Measurements from ENCODE around the gene PIEZO1.

- TF ChIP-seq MEF2A (IDR thresholded peaks at IDR 0.05; ENCODE audit: borderline replicate concordance, low read depth) (no peak), CTCF (IDR thresholded peaks at IDR 0.05) (no peak), EZH2phosphoT487 (IDR thresholded peaks at IDR 0.05; ENCODE audit: borderline replicate concordance, low read depth) (no peak), EP300 (IDR thresholded peaks at IDR 0.05; ENCODE audit: borderline replicate concordance in 1 of 2, low read depth in 1 of 2, low read length in 1 of 2) (no peak), USF2 (IDR thresholded peaks at IDR 0.05; ENCODE audit: borderline replicate concordance, low read depth, low read length) (no peak), SMC3 (IDR thresholded peaks at IDR 0.05; ENCODE audit: low read depth, low read length) (no peak), YY1 (IDR thresholded peaks at IDR 0.05; ENCODE audit: low read depth) (no peak), SIN3A (IDR thresholded peaks at IDR 0.05; ENCODE audit: borderline replicate concordance, low read depth, low read length) (no peak), TAF1 (IDR thresholded peaks at IDR 0.05; ENCODE audit: borderline replicate concordance, low read depth, low read length) (no peak), FOSL2 (IDR thresholded peaks at IDR 0.05; ENCODE audit: borderline replicate concordance, low read depth) (no peak), POLR2AphosphoS5 (IDR thresholded peaks at IDR 0.05; ENCODE audit: low read depth, low read length) (no peak), PBX3 (IDR thresholded peaks at IDR 0.05) (no peak), ELF1 (IDR thresholded peaks at IDR 0.05) (no peak)
These were observed 31.4 kb downstream of the PIEZO1 start for GRCh38 chr16:88753602-88754001.

Data from SK-N-SH (cell line).